Measurements from ENCODE around the gene ETV6.

ETV6 gene

DNA sequence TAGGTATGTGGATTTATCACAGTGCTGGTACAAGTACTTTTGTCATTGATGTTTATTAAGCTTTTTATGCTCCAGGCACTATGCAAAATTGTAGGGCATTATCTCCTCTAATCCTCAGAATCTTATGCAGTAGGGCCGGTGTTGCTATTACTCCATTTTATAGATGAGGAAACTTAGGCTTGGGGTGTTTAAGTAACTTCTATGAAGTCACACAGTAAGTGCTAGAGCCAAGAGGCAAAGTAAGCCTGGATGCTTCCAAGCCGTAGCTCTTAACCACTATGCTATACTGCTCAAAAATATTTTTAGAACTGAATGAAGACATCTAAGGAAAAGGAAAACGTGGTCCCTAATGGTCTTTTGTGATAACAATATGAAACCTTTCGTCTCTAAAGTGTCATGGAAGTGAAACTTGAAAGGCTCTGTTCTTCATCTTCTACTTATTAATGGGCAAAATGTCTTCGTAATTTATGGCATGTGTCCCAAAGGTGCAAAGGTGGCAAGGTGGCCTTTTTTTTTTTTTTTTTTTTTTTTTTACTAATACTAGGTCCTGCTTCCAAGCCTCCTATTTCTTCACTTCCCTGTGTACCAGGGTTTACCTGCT lies 85.2 kb downstream of the ETV6 start:
- TF ChIP-seq, protein P1, sequence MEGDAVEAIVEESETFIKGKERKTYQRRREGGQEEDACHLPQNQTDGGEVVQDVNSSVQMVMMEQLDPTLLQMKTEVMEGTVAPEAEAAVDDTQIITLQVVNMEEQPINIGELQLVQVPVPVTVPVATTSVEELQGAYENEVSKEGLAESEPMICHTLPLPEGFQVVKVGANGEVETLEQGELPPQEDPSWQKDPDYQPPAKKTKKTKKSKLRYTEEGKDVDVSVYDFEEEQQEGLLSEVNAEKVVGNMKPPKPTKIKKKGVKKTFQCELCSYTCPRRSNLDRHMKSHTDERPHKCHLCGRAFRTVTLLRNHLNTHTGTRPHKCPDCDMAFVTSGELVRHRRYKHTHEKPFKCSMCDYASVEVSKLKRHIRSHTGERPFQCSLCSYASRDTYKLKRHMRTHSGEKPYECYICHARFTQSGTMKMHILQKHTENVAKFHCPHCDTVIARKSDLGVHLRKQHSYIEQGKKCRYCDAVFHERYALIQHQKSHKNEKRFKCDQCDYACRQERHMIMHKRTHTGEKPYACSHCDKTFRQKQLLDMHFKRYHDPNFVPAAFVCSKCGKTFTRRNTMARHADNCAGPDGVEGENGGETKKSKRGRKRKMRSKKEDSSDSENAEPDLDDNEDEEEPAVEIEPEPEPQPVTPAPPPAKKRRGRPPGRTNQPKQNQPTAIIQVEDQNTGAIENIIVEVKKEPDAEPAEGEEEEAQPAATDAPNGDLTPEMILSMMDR (IDR thresholded peaks at IDR 0.05; ENCODE audit: low read depth, low read length), result no peak
- DNase-seq (ENCODE audit: extremely low read depth, low read depth), result no peak

DNA sequence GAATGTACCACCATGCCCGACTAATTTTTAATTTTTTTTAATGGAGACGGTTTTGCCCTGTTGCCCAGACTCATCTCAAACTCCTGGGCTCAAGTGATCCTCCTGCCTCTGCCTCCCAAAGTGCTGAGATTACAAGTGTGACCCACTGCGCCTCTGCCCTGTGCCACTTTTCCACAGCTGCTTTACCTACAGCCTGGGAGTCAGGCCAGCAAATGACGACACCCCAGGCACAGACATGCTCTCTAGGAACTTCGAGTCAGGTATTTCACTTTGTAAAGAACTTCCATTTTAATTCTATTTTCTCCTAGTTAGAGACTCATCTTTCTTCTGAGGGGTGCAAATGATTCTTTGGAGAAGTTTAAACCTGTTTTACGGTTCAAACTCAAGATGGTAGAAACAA lies 89.0 kb downstream of the ETV6 start:
- DNase-seq (ENCODE audit: extremely low read depth, low read depth), result no peak

DNA sequence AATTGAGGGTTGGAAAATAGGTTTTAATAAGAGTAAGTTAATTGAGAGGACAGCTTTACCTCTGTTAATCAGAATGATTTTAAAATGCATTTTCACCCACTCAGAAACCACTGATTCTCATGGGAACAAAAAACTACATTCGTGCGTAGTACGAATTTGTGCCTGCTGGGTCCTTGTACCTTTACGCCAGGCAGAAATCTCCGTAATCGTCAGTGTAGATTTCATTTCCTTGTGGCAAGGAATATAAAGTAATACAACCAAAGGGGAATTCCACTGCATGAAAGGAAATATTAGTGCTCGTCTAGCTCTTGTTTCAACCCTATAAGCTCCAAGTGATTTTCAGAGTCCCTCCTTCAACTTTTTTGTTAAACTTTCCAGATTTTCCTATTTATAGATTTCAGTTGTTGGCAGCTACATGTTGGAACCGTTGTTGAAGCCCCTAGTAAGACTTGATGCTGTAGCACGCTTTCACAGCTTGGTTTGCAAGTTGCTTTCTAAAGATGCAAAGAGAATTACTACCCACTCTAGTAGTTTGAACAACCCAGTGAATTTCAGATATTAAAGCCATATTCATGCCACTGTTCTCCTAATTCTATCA lies 90.6 kb downstream of the ETV6 start:
- no peak for DNase-seq (ENCODE audit: extremely low read depth, low read depth)
- TF ChIP-seq, protein P1 (IDR thresholded peaks at IDR 0.05; ENCODE audit: low read depth, low read length), result no peak

More for the DNA sequence above, 89.0 kb downstream of the ETV6 start:
- TF ChIP-seq, protein P1 (IDR thresholded peaks at IDR 0.05; ENCODE audit: low read depth, low read length), result no peak

DNA sequence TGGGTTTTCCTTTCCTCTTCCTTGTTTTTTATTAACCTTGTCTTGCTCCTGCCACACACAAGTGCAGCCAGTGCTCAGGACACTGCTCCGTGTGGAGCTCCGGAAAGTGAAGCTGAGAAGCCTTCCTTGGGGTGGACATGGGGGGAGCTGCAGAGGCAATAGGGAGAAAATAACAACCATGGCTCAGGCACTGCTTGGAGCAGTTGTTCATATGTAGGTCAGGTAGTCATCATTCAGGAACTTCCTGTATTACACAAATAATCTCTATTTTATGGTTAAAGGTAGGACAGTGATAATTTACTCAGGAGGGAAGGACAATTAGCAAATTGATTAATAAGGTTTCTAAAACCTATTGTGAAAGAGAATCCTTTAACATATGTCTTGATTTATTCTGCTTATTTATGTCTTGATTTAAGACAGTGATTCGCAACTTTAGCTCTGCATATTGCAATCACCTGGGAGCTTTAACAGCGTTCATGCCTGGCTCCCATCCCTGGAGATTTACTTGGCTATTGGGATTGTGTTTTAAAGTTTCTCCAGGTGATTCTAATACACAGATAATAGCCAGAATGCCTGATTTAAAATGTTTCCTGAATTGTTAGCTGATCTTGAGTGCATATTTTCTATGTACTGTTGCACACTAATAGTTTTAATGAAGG lies 92.1 kb downstream of the ETV6 start:
- TF ChIP-seq, protein P1 (IDR thresholded peaks at IDR 0.05; ENCODE audit: low read depth, low read length), result no peak
- no peak for DNase-seq (ENCODE audit: extremely low read depth, low read depth)

DNA sequence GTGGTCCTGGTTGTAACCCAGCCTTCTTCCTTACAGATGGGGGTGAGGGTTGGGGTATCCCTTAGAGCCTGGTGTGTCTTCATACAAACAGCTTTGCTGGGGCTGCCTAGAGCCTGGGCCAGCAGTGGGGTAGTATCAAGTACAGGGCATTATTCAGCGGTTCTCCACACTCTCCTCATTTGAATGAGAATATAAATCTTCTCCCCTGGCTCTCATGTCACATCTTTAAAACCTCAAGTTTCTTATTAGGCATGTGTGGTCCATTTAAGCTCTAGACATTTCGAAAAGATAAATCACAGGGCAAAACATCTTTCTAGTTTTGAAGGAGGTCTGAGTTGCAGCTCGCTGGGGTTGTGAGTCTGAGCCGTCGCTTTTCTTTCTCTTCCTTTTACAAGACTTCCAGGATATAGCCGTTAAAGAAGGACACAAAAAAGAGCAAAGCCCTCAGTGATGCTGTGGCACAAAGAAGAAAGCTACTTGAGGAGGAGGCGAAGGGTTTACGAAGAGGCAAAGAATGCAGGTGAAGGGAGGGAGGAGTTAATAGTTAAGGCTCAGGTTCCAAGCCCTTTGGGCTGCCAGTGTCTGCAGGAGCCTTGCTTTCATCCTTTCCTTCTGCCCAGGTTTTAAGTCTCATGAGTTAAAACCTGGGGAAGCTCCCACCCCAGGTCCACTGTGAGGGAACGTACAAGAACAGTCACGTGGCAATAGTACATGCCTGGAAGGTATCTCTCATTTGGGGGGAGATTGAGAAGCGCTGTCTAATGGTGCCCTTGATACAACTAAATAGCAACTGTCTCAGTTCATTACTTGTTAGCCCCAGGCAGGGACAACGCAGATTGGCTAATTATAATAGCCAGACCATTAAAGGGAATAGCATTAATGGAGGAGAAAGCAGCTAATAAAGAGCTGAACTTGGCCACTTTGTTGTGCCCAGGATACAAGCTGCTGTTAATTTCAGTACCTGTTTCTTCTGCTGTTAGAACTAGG lies 94.2 kb downstream of the ETV6 start:
- DNase-seq (ENCODE audit: extremely low read depth, low read depth), result no peak
- TF ChIP-seq, protein P1 (IDR thresholded peaks at IDR 0.05; ENCODE audit: low read depth, low read length), result no peak

DNA sequence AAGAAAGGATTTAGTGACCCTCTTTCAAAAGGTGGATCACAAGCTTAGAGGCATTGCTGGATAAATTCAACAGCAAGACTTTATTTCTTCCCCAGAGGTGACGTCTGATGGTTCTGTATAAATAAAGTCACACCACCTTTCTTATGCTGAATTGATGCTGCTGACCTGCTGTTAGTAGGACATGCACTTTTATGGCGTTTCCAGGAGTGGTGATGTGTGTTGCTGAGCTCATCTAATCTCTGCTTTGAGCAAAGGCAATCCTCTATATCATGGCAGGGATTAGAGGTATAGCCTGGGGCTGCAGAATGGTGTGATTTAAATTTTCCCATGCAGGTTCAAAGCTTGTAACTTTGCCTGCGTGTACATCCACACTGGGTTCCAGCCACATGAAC lies 94.9 kb downstream of the ETV6 start:
- TF ChIP-seq, protein P1 (IDR thresholded peaks at IDR 0.05; ENCODE audit: low read depth, low read length), result no peak
- DNase-seq (ENCODE audit: extremely low read depth, low read depth), result no peak

Measured in AG09319 (cell line).